Mucosa of descending colon (tissue), 3 donors: Measurements from ENCODE around the gene CISH. TPM values are rescaled to one million over a fixed set of nuclear protein-coding genes. Genes with fewer than 3 reads are reported as not detected.

ENCODE experiments used
- ATAC-seq: fragments of 200-7000 bp; cut with Tn5 transposase; one replicate; pipeline ENCODE4 v1.9.1; 2020; ENCODE audit warnings: mild to moderate bottlenecking, moderate library complexity
- DNase-seq, 3 donors: peaks; one replicate each; pipeline ENCODE4 v3.0.0-alpha.2; 2020
- H3K36me3 ChIP-seq: fragments of 200-600 bp; one replicate; pipeline ENCODE4 v1.8.0; 2021; ENCODE audit warnings: low read depth, mild to moderate bottlenecking
- H3K4me1 ChIP-seq: fragments of 200-600 bp; one replicate; pipeline ENCODE4 v1.8.0; 2021; ENCODE audit warnings: low read depth, mild to moderate bottlenecking
- H3K4me3 ChIP-seq: fragments of 200-600 bp; one replicate; pipeline ENCODE4 v1.8.0; 2021; ENCODE audit warnings: mild to moderate bottlenecking
- H3K9me3 ChIP-seq: fragments of 200-600 bp; one replicate; pipeline ENCODE4 v1.8.0; 2021; ENCODE audit warnings: mild to moderate bottlenecking
- CTCF ChIP-seq: fragments of 200-600 bp; IDR thresholded peaks from one replicate; pipeline ENCODE4 v1.8.0; 2022; ENCODE audit warnings: antibody characterized with exemption, mild to moderate bottlenecking
- intact Hi-C, 2 donors: fragments of 100-400 bp; cut with DNase I in 1 of 2; cut with micrococcal nuclease in 1 of 2; formaldehyde crosslinking; loops; one replicate each; pipeline versions ENCODE4 v1.11.0 to v1.11.1; 2022; cut with DNase I, micrococcal nuclease
- total RNA-seq, 3 donors: library from RNA; stranded (reverse); fragmentation: NEBNext Ultra II Directional in 2 of 3; extraction: Animal tissue kit (Norgen Biotek cat#: 25700) in 2 of 3; gene quantifications; one replicate each; pipeline versions ENCODE4 v1.2.1 to v1.2.4, GENCODE V29; 2021 to 2023
- donor health status: DM: no; HTN: no; CAD: no; lungs with moderate emphysema.
- donor health status: DM: no; HTN: no; CAD: no.
- donor health status: DM: no; HTN: yes; CAD: no.

Gene CISH
- total RNA-seq, 3 donors from 2014 or later, result 12.7 to 21.4 (median 19.2) TPM

- no peaks in the 10 kb centered on the region for H3K36me3 ChIP-seq
- peak; percentile 2 for ATAC-seq
- no peak for TF ChIP-seq CTCF
- no peaks in the 10 kb centered on the region for H3K9me3 ChIP-seq
- peaks cover 12% of the 10 kb centered on the region for H3K4me1 ChIP-seq
- no peak overlapping the region for H3K4me3 ChIP-seq
- intact Hi-C loops, result no loop called here
- no peak for DNase-seq
Measured at GRCh38 chr3:50591196-50591741, 20.3 kb downstream of the CISH start.

GRCh38 chr3:50588759-50589433, 22.7 kb downstream of the CISH start:
- Histone ChIP-seq H3K4me1 (peaks cover 12% of the 10 kb centered on the region), H3K36me3 (no peaks in the 10 kb centered on the region), H3K9me3 (no peaks in the 10 kb centered on the region), H3K4me3 (no peak overlapping the region)
- no peak for ATAC-seq
- no peak for DNase-seq
- TF ChIP-seq CTCF, result no peak
- intact Hi-C loops, result no loop called here

- H3K9me3 ChIP-seq, result no peaks in the 10 kb centered on the region
- H3K36me3 ChIP-seq, result no peaks in the 10 kb centered on the region
- peaks cover 12% of the 10 kb centered on the region for H3K4me1 ChIP-seq
- no peak for TF ChIP-seq CTCF
- intact Hi-C loops, result no loop called here
- peak in 1 of 3 donors; percentile 50 for DNase-seq
- peak; percentile 5 for ATAC-seq
- H3K4me3 ChIP-seq, result no peak overlapping the region
Measured at GRCh38 chr3:50587806-50588758, 23.5 kb downstream of the CISH start.

GRCh38 chr3:50587373-50587772, 24.2 kb downstream of the CISH start:
- ATAC-seq (no peak), DNase-seq (no peak)
- no peaks in the 10 kb centered on the region for H3K36me3 ChIP-seq
- no peak overlapping the region for H3K4me3 ChIP-seq
- no peaks in the 10 kb centered on the region for H3K9me3 ChIP-seq
- peaks cover 6% of the 10 kb centered on the region for H3K4me1 ChIP-seq
- no peak for TF ChIP-seq CTCF
- intact Hi-C loops, result no loop called here

GRCh38 chr3:50586763-50587070, 24.9 kb downstream of the CISH start:
- DNase-seq (no peak), ATAC-seq (no peak)
- Histone ChIP-seq H3K9me3 (no peaks in the 10 kb centered on the region), H3K4me3 (no peak overlapping the region), H3K36me3 (no peaks in the 10 kb centered on the region), H3K4me1 (peaks cover 4% of the 10 kb centered on the region)
- TF ChIP-seq CTCF, result no peak
- intact Hi-C loops, result no loop called here
